A549 (cell line): Measurements from ENCODE around the gene ZNF580. TPM values are rescaled to one million over a fixed set of nuclear protein-coding genes. Genes with fewer than 3 reads are reported as not detected.

Experiments
- ATAC-seq, 2 experiments: fragments of 200-7000 bp in 1 of 2; fragments of >200 bp in 1 of 2; cut with Nextera tagmentation in 1 of 2; cut with Tn5 transposase in 1 of 2; 3 replicates each; pipeline versions ENCODE4 v1.8.0 to v1.9.1; 2018 to 2020; ENCODE audit warnings: mild to moderate bottlenecking in 1 of 2, moderate library complexity in 1 of 2
- CTCF ChIA-PET: fragments of 300-600 bp; sonication (Branson Sonifier 250); formaldehyde crosslinking; extraction: SDS; loops from one replicate; lab custom pipeline; 2021; ENCODE audit warnings: antibody characterized with exemption, inconsistent platforms; lab: Yijun Ruan, JAX
- POLR2A ChIA-PET: fragments of 350-600 bp; formaldehyde crosslinking; extraction: SDS; loops from one replicate; lab custom pipeline; 2021; ENCODE audit warnings: antibody characterized with exemption, inconsistent platforms; lab: Yijun Ruan, JAX
- DNase-seq, 2 experiments: peaks; one replicate each; pipeline versions ENCODE4 v3.0.0 to v3.0.0-alpha.2; 2011 to 2016; ENCODE audit warnings: low read depth in 1 of 2, low spot score in 1 of 2
- FAIRE-seq: peaks from 2 replicates; lab custom pipeline; 2011; peaks lifted over from hg19 to GRCh38; lab: Jason Lieb, UNC
- H3K27ac ChIP-seq, 2 experiments: fragments of >200 bp; sonication (Bioruptor Twin); formaldehyde crosslinking; 3 replicates each; pipeline ENCODE4 v1.5.1; 2016 to 2017
- H3K4me1 ChIP-seq: fragments of >200 bp; sonication (Bioruptor Twin); formaldehyde crosslinking; 3 replicates; pipeline ENCODE4 v1.6.1; 2016
- H3K4me2 ChIP-seq: fragments of >200 bp; sonication (Bioruptor Twin); formaldehyde crosslinking; 3 replicates; pipeline ENCODE4 v1.6.1; 2016
- H3K4me3 ChIP-seq: fragments of >200 bp; sonication (Bioruptor Twin); formaldehyde crosslinking; 3 replicates; pipeline ENCODE4 v1.5.1; 2016
- H3K9me3 ChIP-seq: fragments of >200 bp; sonication (Bioruptor Twin); formaldehyde crosslinking; 3 replicates; pipeline ENCODE4 v1.6.1; 2016
- BHLHE40 ChIP-seq: IDR thresholded peaks from 2 replicates; pipeline ENCODE4 v1.6.1; 2012; ENCODE audit warnings: low read depth, low read length, inconsistent platforms
- CHD4 ChIP-seq: fragments of 200-600 bp; sonication (generic); IDR thresholded peaks from 2 replicates; pipeline ENCODE4 v1.6.1; 2016; ENCODE audit warnings: antibody characterized with exemption, mild to moderate bottlenecking, borderline replicate concordance
- E2F6 ChIP-seq: IDR thresholded peaks from 2 replicates; pipeline ENCODE4 v1.6.1; 2012; ENCODE audit warnings: low read depth, borderline replicate concordance
- EHF ChIP-seq: fragments of 250-450 bp; sonication (Bioruptor Pico); IDR thresholded peaks from 2 replicates; pipeline ENCODE4 v1.5.0; 2020; ENCODE audit warnings: mild to moderate bottlenecking
- EHMT2 ChIP-seq: fragments of 200-600 bp; sonication (generic); IDR thresholded peaks from 2 replicates; pipeline ENCODE4 v1.6.1; 2016; ENCODE audit warnings: antibody characterized with exemption, low read depth, mild to moderate bottlenecking, moderate library complexity
- FOSL2 ChIP-seq, 2 experiments: fragments of 450-650 bp in 1 of 2; fragments of >200 bp in 1 of 2; sonication (Bioruptor Twin) in 1 of 2; formaldehyde crosslinking; IDR thresholded peaks; 2 replicates each; pipeline versions ENCODE4 v1.5.0 to v1.6.1; 2016 to 2020; ENCODE audit warnings: mild to moderate bottlenecking in 1 of 2, moderate library complexity in 1 of 2
- GATA3 ChIP-seq: IDR thresholded peaks from 2 replicates; pipeline ENCODE4 v1.6.1; 2012; ENCODE audit warnings: borderline replicate concordance
- HOXA7 ChIP-seq: fragments of 250-450 bp; sonication (Bioruptor Pico); IDR thresholded peaks from 2 replicates; pipeline ENCODE4 v1.5.0; 2020; ENCODE audit warnings: mild to moderate bottlenecking, moderate library complexity
- KDM1A ChIP-seq: fragments of 200-600 bp; sonication (generic); IDR thresholded peaks from 2 replicates; pipeline ENCODE4 v1.6.1; 2016; ENCODE audit warnings: low read depth, mild to moderate bottlenecking
- MAZ ChIP-seq: fragments of 150-350 bp; IDR thresholded peaks from 2 replicates; pipeline ENCODE4 v1.6.1; 2014; ENCODE audit warnings: antibody characterized with exemption, low read depth, low read length, borderline replicate concordance
- PBX3 ChIP-seq: IDR thresholded peaks from 2 replicates; pipeline ENCODE4 v1.6.1; 2012
- PHF8 ChIP-seq: fragments of 200-600 bp; sonication (generic); IDR thresholded peaks from 2 replicates; pipeline ENCODE4 v1.6.1; 2016; ENCODE audit warnings: low read depth, mild to moderate bottlenecking, antibody characterized with exemption, moderate library complexity, borderline replicate concordance
- POLR2A ChIP-seq: IDR thresholded peaks from 2 replicates; pipeline ENCODE4 v1.6.1; 2012; ENCODE audit warnings: mild to moderate bottlenecking, low read length
- RARB ChIP-seq: fragments of 250-450 bp; sonication (Bioruptor Pico); IDR thresholded peaks from 2 replicates; pipeline ENCODE4 v1.8.0; 2021; ENCODE audit warnings: mild to moderate bottlenecking, moderate library complexity
- SMC3 ChIP-seq: fragments of >200 bp; sonication (Bioruptor Twin); formaldehyde crosslinking; IDR thresholded peaks from 3 replicates; pipeline ENCODE4 v1.6.1; 2018; ENCODE audit warnings: inconsistent platforms
- TFCP2L1 ChIP-seq: fragments of 250-450 bp; sonication (Bioruptor Pico); IDR thresholded peaks from 2 replicates; pipeline ENCODE4 v1.5.0; 2021; ENCODE audit warnings: mild to moderate bottlenecking
- TP53 ChIP-seq: fragments of 250-450 bp; sonication (Bioruptor Pico); IDR thresholded peaks from 2 replicates; pipeline ENCODE4 v1.5.0; 2021; ENCODE audit warnings: mild to moderate bottlenecking, moderate library complexity
- ZFP36 ChIP-seq: fragments of 450-650 bp; IDR thresholded peaks from 2 replicates; pipeline ENCODE4 v1.6.1; 2014; ENCODE audit warnings: borderline replicate concordance; ENCODE audit not compliant: partially characterized antibody
- WGBS: methylation state at CpG from one replicate; pipeline ENCODE4 v1.1.6; 2017; ENCODE audit errors: missing lambda C conversion rate; 5-methylcytosine and 5-hydroxymethylcytosine counted together
- polyA plus RNA-seq, 4 experiments: library from polyadenylated mRNA; depleted of rRNA in 3 of 4; stranded (reverse); fragments of >200 nt; fragmentation: RNase III in 1 of 4; extraction: RNeasy Plus Mini Kit Qiagen cat#74134 plus additional on column Dnase treatment in 1 of 4; gene quantifications; 2 replicates in 3 of 4; 3 replicates in 1 of 4; pipeline ENCODE4 v1.2.3, GENCODE V29; 2011 to 2017
- TF ChIP-seq, protein P1 (sequence below): fragments of 450-650 bp; IDR thresholded peaks from 2 replicates; pipeline ENCODE4 v1.6.1; 2014; ENCODE audit warnings: antibody characterized with exemption
- TF ChIP-seq, protein P2 (sequence below): fragments of 250-450 bp; sonication (Bioruptor Pico); IDR thresholded peaks from 2 replicates; pipeline ENCODE4 v1.5.0; 2021; ENCODE audit warnings: mild to moderate bottlenecking, moderate library complexity, borderline replicate concordance
- TF ChIP-seq, protein P3 (sequence below): fragments of >200 bp; sonication (Bioruptor Twin); formaldehyde crosslinking; IDR thresholded peaks from 3 replicates; pipeline ENCODE4 v1.6.1; 2016
- TF ChIP-seq, protein P4 (sequence below): IDR thresholded peaks from 2 replicates; pipeline ENCODE4 v1.6.1; 2012

Gene ZNF580
- polyA plus RNA-seq, 2 of the 4 experiments (the other 2 are of a cell fraction) = 9.2 to 52.8 TPM

GRCh38 chr19:55642153-55643002, 1.6 kb downstream of the ZNF580 start:
- Histone ChIP-seq H3K27ac (peak overlapping the region; percentile 92 to 97), H3K4me2 (peak overlapping the region; percentile 100), H3K9me3 (no peaks in the 10 kb centered on the region), H3K4me1 (peaks cover 35% of the 10 kb centered on the region), H3K4me3 (peak overlapping the region; percentile 63)
- FAIRE-seq (no peak), ATAC-seq (peak in 1 of 2 experiments; percentile 6; a peak in 3 of 6 replicates), DNase-seq (no peak)
- 49% methylated on average over 44 of the region's 65 CpGs for WGBS
- POLR2A ChIA-PET = interaction anchor here (0.6 to 4.1 kb wide), 4 partner anchors 10 to 479 kb away, joined by 3 to 25 read pairs (median 4); partner anchors contain the start of genes U2AF2 and ZNF787
- TF ChIP-seq SMC3 (no peak), EHMT2 (no peak), GATA3 (0 out of 2 replicates have a peak, but pooled peaks have one; percentile 0), PHF8 (no peak), BHLHE40 (no peak), PBX3 (peak; percentile 46; the same call in 1 of the 2 replicates), POLR2A (peak; percentile 20; the same call in 1 of the 2 replicates), E2F6 (peak; percentile 43; the same call in 1 of the 2 replicates)
- TF ChIP-seq, protein P1, sequence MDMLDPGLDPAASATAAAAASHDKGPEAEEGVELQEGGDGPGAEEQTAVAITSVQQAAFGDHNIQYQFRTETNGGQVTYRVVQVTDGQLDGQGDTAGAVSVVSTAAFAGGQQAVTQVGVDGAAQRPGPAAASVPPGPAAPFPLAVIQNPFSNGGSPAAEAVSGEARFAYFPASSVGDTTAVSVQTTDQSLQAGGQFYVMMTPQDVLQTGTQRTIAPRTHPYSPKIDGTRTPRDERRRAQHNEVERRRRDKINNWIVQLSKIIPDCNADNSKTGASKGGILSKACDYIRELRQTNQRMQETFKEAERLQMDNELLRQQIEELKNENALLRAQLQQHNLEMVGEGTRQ = no peak
- CTCF ChIA-PET = interaction anchor here (1.3 to 6.3 kb wide), 5 partner anchors 9 to 138 kb away, joined by 3 to 70 read pairs (median 11); no protein-coding TSS in a partner anchor

GRCh38 chr19:55643003-55643886, 2.4 kb downstream of the ZNF580 start, which contains the start of gene ZNF581:
ZNF581 (plus strand) TSS chr19:55643649; CDS start chr19:55644572, 923 bp downstream.
- Histone ChIP-seq H3K27ac (peak within 1 kb of the TSS; percentile 92 to 97), H3K4me2 (peak within 1 kb of the TSS; percentile 100), H3K9me3 (no peaks in the 10 kb centered on the region), H3K4me1 (peaks cover 38% of the 10 kb centered on the region), H3K4me3 (peak within 1 kb of the TSS; percentile 63)
- POLR2A ChIA-PET = interaction anchor here (1.0 to 4.1 kb wide), 3 partner anchors 11 to 39 kb away, joined by 4 to 25 read pairs (median 4); partner anchors contain the start of gene U2AF2
- FAIRE-seq (no peak), DNase-seq (peak; percentile 86 to 97), ATAC-seq (peak; percentile 45 to 65)
- CTCF ChIA-PET = interaction anchor here (1.3 to 6.3 kb wide), 5 partner anchors 10 to 139 kb away, joined by 3 to 70 read pairs (median 11); no protein-coding TSS in a partner anchor
- 8% methylated on average over 42 of the region's 56 CpGs for WGBS
- peak; percentile 25; the same call in 1 of the 2 replicates for TF ChIP-seq PHF8
- TF ChIP-seq E2F6 = peak; percentile 41; the same call in 1 of the 2 replicates
- TF ChIP-seq PBX3 = peak; percentile 93
- no peak for TF ChIP-seq HOXA7 (CRISPR knock-in tag)
- peak; percentile 94 for TF ChIP-seq MAZ
- TF ChIP-seq ZFP36 = peak; percentile 50
- TF ChIP-seq FOSL2 (IDR thresholded peaks at IDR 0.05) = no peak
- peak; percentile 40; the same call in 1 of the 2 replicates for TF ChIP-seq FOSL2 (CRISPR knock-in tag; IDR thresholded peaks at IDR 0.05)
- TF ChIP-seq, protein P2, sequence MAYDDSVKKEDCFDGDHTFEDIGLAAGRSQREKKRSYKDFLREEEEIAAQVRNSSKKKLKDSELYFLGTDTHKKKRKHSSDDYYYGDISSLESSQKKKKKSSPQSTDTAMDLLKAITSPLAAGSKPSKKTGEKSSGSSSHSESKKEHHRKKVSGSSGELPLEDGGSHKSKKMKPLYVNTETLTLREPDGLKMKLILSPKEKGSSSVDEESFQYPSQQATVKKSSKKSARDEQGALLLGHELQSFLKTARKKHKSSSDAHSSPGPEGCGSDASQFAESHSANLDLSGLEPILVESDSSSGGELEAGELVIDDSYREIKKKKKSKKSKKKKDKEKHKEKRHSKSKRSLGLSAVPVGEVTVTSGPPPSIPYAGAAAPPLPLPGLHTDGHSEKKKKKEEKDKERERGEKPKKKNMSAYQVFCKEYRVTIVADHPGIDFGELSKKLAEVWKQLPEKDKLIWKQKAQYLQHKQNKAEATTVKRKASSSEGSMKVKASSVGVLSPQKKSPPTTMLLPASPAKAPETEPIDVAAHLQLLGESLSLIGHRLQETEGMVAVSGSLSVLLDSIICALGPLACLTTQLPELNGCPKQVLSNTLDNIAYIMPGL (CRISPR knock-in tag) = peak; percentile 20; the same call in 1 of the 2 replicates
- TF ChIP-seq EHF (CRISPR knock-in tag) = peak; percentile 58; the same call in 1 of the 2 replicates
- TF ChIP-seq POLR2A = peak; percentile 45
- 0 out of 2 replicates have a peak, but pooled peaks have one; percentile 41 for TF ChIP-seq TP53 (CRISPR knock-in tag)
- TF ChIP-seq KDM1A = no peak
- 0 out of 2 replicates have a peak, but pooled peaks have one; percentile 22 for TF ChIP-seq RARB (CRISPR knock-in tag)
- TF ChIP-seq, protein P3, sequence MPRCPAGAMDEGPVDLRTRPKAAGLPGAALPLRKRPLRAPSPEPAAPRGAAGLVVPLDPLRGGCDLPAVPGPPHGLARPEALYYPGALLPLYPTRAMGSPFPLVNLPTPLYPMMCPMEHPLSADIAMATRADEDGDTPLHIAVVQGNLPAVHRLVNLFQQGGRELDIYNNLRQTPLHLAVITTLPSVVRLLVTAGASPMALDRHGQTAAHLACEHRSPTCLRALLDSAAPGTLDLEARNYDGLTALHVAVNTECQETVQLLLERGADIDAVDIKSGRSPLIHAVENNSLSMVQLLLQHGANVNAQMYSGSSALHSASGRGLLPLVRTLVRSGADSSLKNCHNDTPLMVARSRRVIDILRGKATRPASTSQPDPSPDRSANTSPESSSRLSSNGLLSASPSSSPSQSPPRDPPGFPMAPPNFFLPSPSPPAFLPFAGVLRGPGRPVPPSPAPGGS = peak; percentile 38; the same call in 1 of the 3 replicates
- no peak for TF ChIP-seq TFCP2L1
- TF ChIP-seq CHD4 = no peak
- TF ChIP-seq, protein P4, sequence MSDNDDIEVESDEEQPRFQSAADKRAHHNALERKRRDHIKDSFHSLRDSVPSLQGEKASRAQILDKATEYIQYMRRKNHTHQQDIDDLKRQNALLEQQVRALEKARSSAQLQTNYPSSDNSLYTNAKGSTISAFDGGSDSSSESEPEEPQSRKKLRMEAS = peak; percentile 93
